Measurements from ENCODE around the gene JPH4. TPM values are rescaled to one million over a fixed set of nuclear protein-coding genes. Genes with fewer than 3 reads are reported as not detected.

JPH4 gene
- total and polyA plus RNA-seq, 2 of the 8 experiments (the other 6 are each of a cell fraction or from before 2014, with no cell fraction given), result 23.9 to 46.7 TPM

Other genes with a start within 250 kb of the JPH4 start
- gene SLC22A17, start 225.9 kb downstream of the JPH4 start, total RNA-seq (2021; fragmentation: NEBNext Ultra II Directional; extraction: Animal tissue kit (Norgen Biotek cat#: 25700)), result 39.4 and 43.0 TPM in 2 replicates
- 49.0 and 77.7 TPM in 2 replicates for gene SLC22A17, start 225.9 kb downstream of the JPH4 start, polyA plus RNA-seq (2011; rRNA removed)
- 27.8 and 29.0 TPM in 2 replicates for gene EFS, start 213.6 kb downstream of the JPH4 start, total RNA-seq (2021; fragmentation: NEBNext Ultra II Directional; extraction: Animal tissue kit (Norgen Biotek cat#: 25700))
- gene EFS, start 213.6 kb downstream of the JPH4 start, polyA plus RNA-seq (2011; rRNA removed), result 28.6 and 39.0 TPM in 2 replicates
- gene IL25, start 206.0 kb downstream of the JPH4 start, total RNA-seq (2021; fragmentation: NEBNext Ultra II Directional; extraction: Animal tissue kit (Norgen Biotek cat#: 25700)), result not detected in 2 replicates
- not detected in 2 replicates for gene IL25, start 206.0 kb downstream of the JPH4 start, polyA plus RNA-seq (2011; rRNA removed)
- not detected in 2 replicates for gene CMTM5, start 201.7 kb downstream of the JPH4 start, total RNA-seq (2021; fragmentation: NEBNext Ultra II Directional; extraction: Animal tissue kit (Norgen Biotek cat#: 25700))
- 2.1 and 2.8 TPM in 2 replicates for gene CMTM5, start 201.7 kb downstream of the JPH4 start, polyA plus RNA-seq (2011; rRNA removed)
- gene MYH6, start 170.5 kb downstream of the JPH4 start, total RNA-seq (2021; fragmentation: NEBNext Ultra II Directional; extraction: Animal tissue kit (Norgen Biotek cat#: 25700)), result not detected in 2 replicates
- 0.03 and 0.05 TPM in 2 replicates for gene MYH6, start 170.5 kb downstream of the JPH4 start, polyA plus RNA-seq (2011; rRNA removed)
- gene MYH7, start 143.1 kb downstream of the JPH4 start, total RNA-seq (2021; fragmentation: NEBNext Ultra II Directional; extraction: Animal tissue kit (Norgen Biotek cat#: 25700)), result not detected in 2 replicates
- gene MYH7, start 143.1 kb downstream of the JPH4 start, polyA plus RNA-seq (2011; rRNA removed), result 0.02 TPM in 1 of 2 replicates, not detected in the other
- gene NGDN, start 109.1 kb downstream of the JPH4 start, total RNA-seq (2021; fragmentation: NEBNext Ultra II Directional; extraction: Animal tissue kit (Norgen Biotek cat#: 25700)), result 48.8 and 56.0 TPM in 2 replicates
- gene NGDN, start 109.1 kb downstream of the JPH4 start, polyA plus RNA-seq (2011; rRNA removed), result 22.4 and 39.8 TPM in 2 replicates
- 27.0 and 28.6 TPM in 2 replicates for gene ZFHX2, start 27.0 kb downstream of the JPH4 start, total RNA-seq (2021; fragmentation: NEBNext Ultra II Directional; extraction: Animal tissue kit (Norgen Biotek cat#: 25700))
- gene ZFHX2, start 27.0 kb downstream of the JPH4 start, polyA plus RNA-seq (2011; rRNA removed), result 2.7 and 3.7 TPM in 2 replicates
- 14.8 and 16.6 TPM in 2 replicates for gene THTPA, start 22.5 kb downstream of the JPH4 start, total RNA-seq (2021; fragmentation: NEBNext Ultra II Directional; extraction: Animal tissue kit (Norgen Biotek cat#: 25700))
- 19.0 and 23.4 TPM in 2 replicates for gene THTPA, start 22.5 kb downstream of the JPH4 start, polyA plus RNA-seq (2011; rRNA removed)
- gene AP1G2, start 11.0 kb downstream of the JPH4 start, total RNA-seq (2021; fragmentation: NEBNext Ultra II Directional; extraction: Animal tissue kit (Norgen Biotek cat#: 25700)), result 70.1 and 70.9 TPM in 2 replicates
- gene AP1G2, start 11.0 kb downstream of the JPH4 start, polyA plus RNA-seq (2011; rRNA removed), result 134 and 162 TPM in 2 replicates
- gene DHRS2, start 57.6 kb upstream of the JPH4 start, total RNA-seq (2021; fragmentation: NEBNext Ultra II Directional; extraction: Animal tissue kit (Norgen Biotek cat#: 25700)), result 0.44 and 1.1 TPM in 2 replicates
- gene DHRS2, start 57.6 kb upstream of the JPH4 start, polyA plus RNA-seq (2011; rRNA removed), result 3.5 and 4.4 TPM in 2 replicates

Data from H1 (cell line).